Memory B cell (primary cell): ENCODE data around the gene GOLGA6L10.
"Not testable (repeated sequence)": the region's sequence is repeated elsewhere in the genome, so short reads cannot be mapped to it uniquely, and the experiment has no call there.

Experiments used
- ATAC-seq: fragments of 150-1000 bp; cut with Tn5 transposase; 2 replicates; pipeline ENCODE4 v1.10.0; 2021; ENCODE audit warnings: low read depth, mild to moderate bottlenecking, moderate library complexity
- DNase-seq, 2 donors: peaks; one replicate each; pipeline ENCODE4 v3.0.0; 2022; ENCODE audit warnings: low spot score in 2 of 2
- H3K27ac Mint-ChIP-seq: one replicate; pipeline ENCODE4 v1.8.0; 2022; ENCODE audit warnings: mild to moderate bottlenecking, moderate library complexity, mixed read lengths
- H3K27me3 Mint-ChIP-seq: one replicate; pipeline ENCODE4 v1.8.0; 2022; ENCODE audit warnings: mixed read lengths
- H3K36me3 Mint-ChIP-seq: one replicate; pipeline ENCODE4 v1.8.0; 2022; ENCODE audit warnings: mild to moderate bottlenecking, mixed read lengths
- H3K4me1 Mint-ChIP-seq: one replicate; pipeline ENCODE4 v1.8.0; 2022; ENCODE audit warnings: mixed read lengths
- H3K4me3 Mint-ChIP-seq: one replicate; pipeline ENCODE4 v1.8.0; 2022; ENCODE audit warnings: mild to moderate bottlenecking, moderate library complexity, mixed read lengths
- H3K9me3 Mint-ChIP-seq: one replicate; pipeline ENCODE4 v1.8.0; 2022; ENCODE audit warnings: mixed read lengths

Gene GOLGA6L10

DNA sequence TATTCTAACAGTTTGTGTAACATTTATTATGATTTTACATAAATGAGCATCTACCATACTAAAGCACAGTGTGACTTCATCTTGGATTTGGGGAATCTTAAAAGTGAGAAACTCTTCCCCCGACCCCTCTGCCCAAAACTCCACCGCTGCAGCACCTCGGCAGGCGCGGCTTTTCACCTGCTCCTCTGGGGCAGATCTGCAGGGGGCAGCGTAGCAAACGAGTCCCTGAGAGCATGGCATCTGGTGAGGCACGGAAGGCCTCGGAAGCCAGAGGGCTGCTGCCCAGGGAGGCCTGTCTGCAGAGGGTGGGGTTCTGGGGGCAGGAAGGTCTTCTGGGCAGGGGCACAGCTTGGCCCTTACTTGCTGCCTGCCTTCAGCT lies 14.7 kb downstream of the GOLGA6L10 start:
- ATAC-seq, H3K4me1 Mint-ChIP-seq, DNase-seq, H3K36me3 Mint-ChIP-seq, H3K4me3 Mint-ChIP-seq, H3K9me3 Mint-ChIP-seq, H3K27ac Mint-ChIP-seq, H3K27me3 Mint-ChIP-seq: not testable (repeated sequence)

DNA sequence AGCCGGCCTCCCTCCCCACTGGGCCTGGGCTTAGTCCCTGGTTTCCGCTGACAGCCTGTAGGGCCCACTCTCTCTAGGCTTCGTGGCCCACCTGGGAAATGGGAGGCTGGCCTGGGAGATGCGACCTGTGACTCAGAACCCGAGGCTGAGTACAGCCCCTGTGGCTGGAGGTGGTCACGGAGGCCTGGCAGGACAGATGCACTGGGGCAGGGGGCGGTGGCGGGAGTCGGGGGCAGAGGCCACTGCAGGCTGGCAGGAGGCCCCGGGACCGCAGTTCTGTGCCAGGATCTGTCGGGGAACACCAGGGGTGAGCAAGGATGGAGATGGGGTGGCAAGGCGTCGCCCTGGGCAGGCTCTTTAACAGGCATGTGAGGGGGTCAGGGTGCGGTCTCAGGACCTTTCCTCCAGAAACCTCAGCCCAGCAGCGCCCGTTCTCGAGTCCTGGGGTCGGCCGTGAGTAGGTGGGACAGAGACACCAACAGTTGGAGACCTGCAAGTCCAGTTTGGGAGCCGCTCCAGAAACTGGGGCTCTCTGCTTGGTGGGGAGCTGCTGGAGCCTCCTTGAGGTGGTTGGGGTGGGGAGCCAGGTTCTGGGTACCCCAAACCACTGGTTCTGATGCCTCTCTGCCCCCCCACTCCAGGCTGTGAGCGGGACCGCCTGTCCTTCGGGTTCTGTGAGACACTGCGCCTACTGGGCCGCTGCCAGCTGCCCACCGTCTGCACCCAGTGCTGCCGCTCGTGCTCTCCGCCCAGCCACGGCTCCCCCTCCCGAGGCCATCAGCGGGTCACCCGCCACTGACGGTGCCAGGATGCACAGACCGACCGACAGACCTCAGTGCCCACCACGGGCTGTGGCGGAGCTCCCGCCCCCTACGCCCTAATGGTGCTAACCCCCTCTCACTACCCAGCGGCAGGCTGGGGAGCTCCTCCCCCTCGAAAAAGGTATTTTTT lies 15.4 kb downstream of the GOLGA6L10 start:
- not testable (repeated sequence) for DNase-seq, H3K27me3 Mint-ChIP-seq, H3K4me3 Mint-ChIP-seq, H3K9me3 Mint-ChIP-seq, H3K27ac Mint-ChIP-seq, ATAC-seq, H3K36me3 Mint-ChIP-seq, H3K4me1 Mint-ChIP-seq

DNA sequence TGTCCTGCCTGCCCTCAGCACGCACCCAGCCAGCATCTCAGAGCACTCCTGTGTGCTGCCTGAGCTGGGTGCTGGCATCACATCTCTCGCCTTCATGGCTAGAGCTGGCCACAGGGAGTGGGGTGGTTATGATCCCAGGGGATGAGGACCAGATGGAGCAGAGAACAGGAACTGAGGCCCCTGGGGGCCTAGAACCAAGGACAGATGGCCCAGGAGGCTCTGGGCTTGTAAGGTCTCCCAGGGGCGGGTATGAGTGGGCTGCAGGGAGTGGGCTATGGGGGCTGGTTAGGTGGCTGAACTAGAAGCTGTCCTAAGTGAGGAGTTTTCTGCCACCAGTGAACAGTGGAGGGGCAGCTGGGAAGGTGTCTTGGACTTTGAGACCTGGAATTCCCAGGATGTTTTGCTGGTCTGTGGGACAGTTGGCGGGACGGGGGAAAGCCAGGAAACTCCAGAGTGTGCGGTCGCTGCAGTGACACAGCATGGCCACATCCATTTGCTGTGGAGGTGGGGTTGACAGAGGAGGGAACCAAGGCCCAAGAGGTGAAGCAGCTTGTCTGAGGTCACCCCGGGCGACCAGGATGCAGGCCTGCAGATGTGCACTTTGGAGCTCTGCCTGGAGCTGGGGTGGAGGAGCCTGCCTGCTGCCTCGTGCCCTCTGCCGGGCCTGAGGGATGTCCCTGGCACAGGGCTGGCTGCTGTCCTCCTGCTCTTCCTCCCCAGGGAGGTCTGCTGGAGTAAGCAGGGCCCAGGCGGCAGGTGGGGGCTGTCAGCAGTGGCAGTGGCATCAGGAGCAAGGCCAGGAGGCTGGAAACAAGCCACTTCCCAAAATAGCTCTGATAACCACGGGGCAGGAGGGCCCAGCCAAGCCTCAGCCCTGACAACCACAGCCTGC lies 16.3 kb downstream of the GOLGA6L10 start:
- not testable (repeated sequence) for ATAC-seq, H3K36me3 Mint-ChIP-seq, H3K27me3 Mint-ChIP-seq, H3K4me3 Mint-ChIP-seq, H3K4me1 Mint-ChIP-seq, H3K9me3 Mint-ChIP-seq, H3K27ac Mint-ChIP-seq
- peak in 1 of 2 donors; percentile 11 for DNase-seq

DNA sequence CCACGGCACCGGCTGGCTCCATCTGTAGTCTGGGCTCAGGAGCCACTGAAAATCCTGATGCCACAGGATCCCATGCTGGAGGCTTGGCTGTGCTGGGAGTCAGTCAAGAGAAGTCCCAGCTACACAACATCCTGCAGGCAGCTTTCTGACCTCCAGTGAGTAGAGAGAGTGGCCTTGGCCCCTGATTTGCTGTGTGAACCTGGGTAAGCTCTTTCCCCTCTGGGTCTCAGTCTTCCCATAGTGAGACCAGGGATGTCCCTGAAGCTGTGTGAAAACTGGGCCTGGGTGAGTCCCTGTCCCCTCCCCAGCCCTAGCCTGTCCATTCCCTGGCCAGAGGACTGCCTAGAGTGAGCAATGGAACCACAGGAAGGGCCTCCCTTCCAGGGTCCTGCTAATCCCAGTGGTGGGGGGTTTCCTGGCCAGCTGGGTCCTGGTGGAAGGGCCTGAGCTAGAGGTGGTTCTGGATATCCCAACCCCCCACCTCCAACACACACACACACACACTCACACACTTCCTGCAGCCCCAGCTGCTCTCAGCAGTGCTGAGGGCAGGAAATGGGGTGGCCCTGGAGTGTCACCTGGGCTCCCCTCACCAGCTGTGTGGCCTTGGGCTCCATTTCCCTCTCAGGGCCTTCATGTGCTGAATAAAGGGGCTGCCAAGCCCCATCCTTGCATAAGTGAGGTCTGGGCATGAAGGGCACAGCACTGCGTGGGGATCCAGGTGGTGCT lies 17.5 kb downstream of the GOLGA6L10 start:
- H3K4me3 Mint-ChIP-seq, H3K9me3 Mint-ChIP-seq, H3K36me3 Mint-ChIP-seq, H3K27me3 Mint-ChIP-seq, H3K4me1 Mint-ChIP-seq, H3K27ac Mint-ChIP-seq, DNase-seq: not testable (repeated sequence)
- ATAC-seq, result peak; percentile 97

DNA sequence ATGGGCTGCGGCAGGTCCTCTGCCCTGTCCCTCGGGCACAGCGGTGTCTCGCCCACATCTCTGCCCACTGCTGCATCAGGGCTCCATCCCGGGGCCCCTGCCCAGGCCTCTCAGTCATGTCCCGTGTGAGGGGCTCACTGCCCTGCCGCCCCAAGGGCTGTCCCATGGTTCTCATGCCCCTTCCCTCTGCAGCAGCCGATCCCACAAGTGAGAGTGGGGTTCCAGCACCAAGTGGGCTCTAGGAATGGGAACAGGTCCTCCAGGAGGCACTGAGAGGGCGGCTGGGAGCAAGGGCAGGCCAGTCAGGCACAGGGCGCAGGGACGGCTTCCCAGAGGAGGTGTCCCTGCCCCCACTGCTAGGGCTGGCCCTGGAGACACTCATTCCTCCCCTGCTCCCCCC lies 18.4 kb downstream of the GOLGA6L10 start:
- not testable (repeated sequence) for H3K9me3 Mint-ChIP-seq, ATAC-seq, H3K27ac Mint-ChIP-seq, H3K4me1 Mint-ChIP-seq, H3K27me3 Mint-ChIP-seq, H3K36me3 Mint-ChIP-seq, H3K4me3 Mint-ChIP-seq
- DNase-seq, result peak in 1 of 2 donors; percentile 6

DNA sequence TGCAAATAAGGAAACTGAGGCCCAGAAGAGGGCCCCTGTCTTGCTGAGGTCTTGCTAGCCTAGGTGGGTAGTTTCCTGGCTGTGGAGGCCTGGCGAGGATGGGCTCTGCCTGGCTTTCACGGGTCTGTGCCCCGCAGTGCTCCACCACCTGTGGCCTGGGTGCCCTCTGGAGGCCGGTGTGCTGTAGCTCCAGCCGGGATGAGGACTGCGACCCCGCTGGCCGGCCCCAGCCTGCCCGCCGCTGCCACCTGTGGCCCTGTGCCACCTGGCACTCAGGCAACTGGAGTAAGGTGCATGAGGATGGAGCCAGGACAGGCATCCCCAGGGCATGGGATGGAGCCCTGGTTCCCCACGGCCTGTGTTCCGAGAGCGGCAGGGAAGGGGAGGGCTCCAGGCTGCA lies 20.2 kb downstream of the GOLGA6L10 start:
- H3K36me3 Mint-ChIP-seq, H3K9me3 Mint-ChIP-seq, ATAC-seq, DNase-seq, H3K27me3 Mint-ChIP-seq, H3K4me3 Mint-ChIP-seq, H3K4me1 Mint-ChIP-seq, H3K27ac Mint-ChIP-seq: not testable (repeated sequence)

DNA sequence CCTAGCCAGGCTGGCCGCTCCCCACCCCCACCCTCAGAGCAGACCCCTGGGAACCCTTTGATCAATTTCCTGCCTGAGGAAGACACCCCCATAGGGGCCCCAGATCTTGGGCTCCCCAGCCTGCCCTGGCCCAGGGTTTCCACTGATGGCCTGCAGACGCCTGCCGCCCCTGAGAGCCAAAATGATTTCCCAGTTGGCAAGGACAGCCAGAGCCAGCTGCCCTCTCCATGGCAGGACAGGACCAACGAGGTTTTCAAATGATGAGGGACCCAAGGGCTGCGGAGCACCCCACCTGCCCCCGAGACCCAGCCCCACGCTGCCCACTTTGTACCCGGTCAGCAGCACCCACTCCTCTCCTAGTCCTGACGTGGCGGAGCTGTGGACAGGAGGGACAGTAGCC lies 21.9 kb downstream of the GOLGA6L10 start:
- not testable (repeated sequence) for H3K36me3 Mint-ChIP-seq, H3K4me1 Mint-ChIP-seq, H3K9me3 Mint-ChIP-seq, DNase-seq, H3K4me3 Mint-ChIP-seq, ATAC-seq, H3K27ac Mint-ChIP-seq, H3K27me3 Mint-ChIP-seq

DNA sequence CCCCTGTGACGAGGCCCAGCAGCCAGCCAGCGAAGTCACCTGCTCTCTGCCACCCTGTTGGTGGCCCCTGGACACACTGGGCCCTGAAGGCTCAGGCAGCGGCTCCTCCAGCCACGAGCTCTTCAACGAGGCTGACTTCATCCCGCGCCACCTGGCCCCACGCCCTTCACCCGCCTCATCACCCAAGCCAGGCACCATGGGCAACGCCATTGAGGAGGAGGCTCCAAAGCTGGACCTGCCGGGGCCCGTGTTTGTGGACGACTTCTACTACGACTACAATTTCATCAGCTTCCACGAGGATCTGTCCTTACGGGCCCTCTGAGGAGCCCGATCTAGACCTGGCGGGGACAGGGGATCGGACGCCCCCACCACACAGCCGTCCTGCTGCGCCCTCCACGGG lies 22.4 kb downstream of the GOLGA6L10 start:
- H3K27me3 Mint-ChIP-seq, H3K4me3 Mint-ChIP-seq, ATAC-seq, DNase-seq, H3K9me3 Mint-ChIP-seq, H3K27ac Mint-ChIP-seq, H3K4me1 Mint-ChIP-seq, H3K36me3 Mint-ChIP-seq: not testable (repeated sequence)

DNA sequence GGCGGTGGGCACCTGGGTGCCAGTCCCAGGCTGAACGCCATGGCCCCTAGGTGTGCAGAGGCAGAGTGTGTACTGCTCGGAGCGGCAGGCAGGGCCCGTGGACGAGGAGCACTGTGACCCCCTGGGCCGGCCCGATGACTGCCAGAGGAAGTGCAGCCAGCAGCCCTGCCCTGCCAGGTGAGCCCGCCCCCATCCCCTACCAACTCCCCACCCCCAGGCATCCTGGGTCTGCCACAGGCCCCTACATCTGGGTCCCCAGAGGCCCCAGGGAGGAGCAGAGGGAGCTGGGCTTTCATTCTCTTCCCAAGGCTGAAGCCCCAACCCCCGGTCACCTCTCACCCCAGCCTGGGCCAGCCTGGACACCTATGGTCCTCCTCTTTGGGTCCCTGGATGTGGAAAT lies 23.6 kb downstream of the GOLGA6L10 start:
- DNase-seq, ATAC-seq, H3K4me3 Mint-ChIP-seq, H3K36me3 Mint-ChIP-seq, H3K27ac Mint-ChIP-seq, H3K9me3 Mint-ChIP-seq, H3K27me3 Mint-ChIP-seq, H3K4me1 Mint-ChIP-seq: not testable (repeated sequence)

DNA sequence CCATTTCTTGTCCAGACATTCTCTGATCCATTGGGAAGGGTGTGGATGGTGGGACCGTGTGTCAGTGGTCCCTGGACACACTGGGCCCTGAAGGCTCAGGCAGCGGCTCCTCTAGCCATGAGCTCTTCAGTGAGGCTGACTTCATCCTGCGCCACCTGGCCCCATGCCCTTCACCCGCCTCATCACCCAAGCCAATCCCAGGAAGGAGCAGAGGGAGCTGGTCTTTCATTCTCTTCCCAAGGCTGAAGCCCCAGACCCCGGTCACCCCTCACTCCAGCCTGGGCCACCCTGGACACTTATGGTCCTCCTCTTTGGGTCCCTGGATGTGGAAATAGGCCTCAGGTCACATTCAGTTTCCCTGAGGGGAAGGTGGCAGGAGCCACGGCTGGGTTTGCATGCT lies 24.4 kb downstream of the GOLGA6L10 start:
- not testable (repeated sequence) for H3K4me3 Mint-ChIP-seq, DNase-seq, H3K9me3 Mint-ChIP-seq, H3K4me1 Mint-ChIP-seq, H3K27me3 Mint-ChIP-seq, H3K36me3 Mint-ChIP-seq, ATAC-seq, H3K27ac Mint-ChIP-seq

DNA sequence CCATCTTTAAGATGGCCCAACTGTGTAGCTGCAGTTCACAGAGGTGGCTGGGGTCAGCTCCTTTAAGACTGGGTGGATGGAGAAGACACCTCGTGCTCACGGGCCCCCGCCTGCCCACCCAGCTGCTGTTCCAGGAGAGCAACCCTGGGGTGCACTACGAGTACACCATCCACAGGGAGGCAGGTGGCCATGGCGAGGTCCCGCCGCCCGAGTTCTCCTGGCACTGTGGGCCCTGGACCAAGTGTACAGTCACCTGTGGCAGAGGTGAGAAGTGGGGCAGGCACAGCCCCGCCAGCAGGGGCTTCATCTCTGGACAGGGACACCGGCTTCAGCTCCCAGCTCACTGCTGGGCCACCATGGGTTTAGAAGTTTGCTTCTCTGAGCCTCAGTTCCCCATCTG lies 26.8 kb downstream of the GOLGA6L10 start:
- not testable (repeated sequence) for DNase-seq, H3K4me3 Mint-ChIP-seq, H3K27ac Mint-ChIP-seq, H3K4me1 Mint-ChIP-seq, ATAC-seq, H3K9me3 Mint-ChIP-seq, H3K27me3 Mint-ChIP-seq, H3K36me3 Mint-ChIP-seq

DNA sequence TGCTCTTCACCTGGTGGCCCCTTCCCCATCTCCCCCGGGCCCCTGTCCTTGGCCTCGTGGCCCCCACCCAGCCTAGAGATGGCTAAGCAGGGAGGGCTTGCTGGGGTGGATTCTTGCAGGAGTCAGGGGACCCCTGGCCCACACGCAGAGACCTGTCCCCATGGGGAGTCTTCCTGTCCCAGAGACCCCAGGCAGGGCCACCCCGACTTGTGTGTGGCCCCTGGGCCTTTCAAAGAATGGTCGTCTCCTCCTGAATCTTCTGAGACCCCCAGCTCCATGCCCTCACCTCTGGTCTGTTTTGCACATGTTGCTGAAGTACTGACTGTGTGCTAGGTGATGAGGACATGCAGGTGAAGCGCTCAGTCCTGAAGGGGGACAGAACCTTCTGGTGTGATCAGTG lies 28.4 kb downstream of the GOLGA6L10 start:
- not testable (repeated sequence) for H3K27me3 Mint-ChIP-seq, H3K27ac Mint-ChIP-seq, ATAC-seq, H3K9me3 Mint-ChIP-seq, H3K4me3 Mint-ChIP-seq, DNase-seq, H3K4me1 Mint-ChIP-seq, H3K36me3 Mint-ChIP-seq

DNA sequence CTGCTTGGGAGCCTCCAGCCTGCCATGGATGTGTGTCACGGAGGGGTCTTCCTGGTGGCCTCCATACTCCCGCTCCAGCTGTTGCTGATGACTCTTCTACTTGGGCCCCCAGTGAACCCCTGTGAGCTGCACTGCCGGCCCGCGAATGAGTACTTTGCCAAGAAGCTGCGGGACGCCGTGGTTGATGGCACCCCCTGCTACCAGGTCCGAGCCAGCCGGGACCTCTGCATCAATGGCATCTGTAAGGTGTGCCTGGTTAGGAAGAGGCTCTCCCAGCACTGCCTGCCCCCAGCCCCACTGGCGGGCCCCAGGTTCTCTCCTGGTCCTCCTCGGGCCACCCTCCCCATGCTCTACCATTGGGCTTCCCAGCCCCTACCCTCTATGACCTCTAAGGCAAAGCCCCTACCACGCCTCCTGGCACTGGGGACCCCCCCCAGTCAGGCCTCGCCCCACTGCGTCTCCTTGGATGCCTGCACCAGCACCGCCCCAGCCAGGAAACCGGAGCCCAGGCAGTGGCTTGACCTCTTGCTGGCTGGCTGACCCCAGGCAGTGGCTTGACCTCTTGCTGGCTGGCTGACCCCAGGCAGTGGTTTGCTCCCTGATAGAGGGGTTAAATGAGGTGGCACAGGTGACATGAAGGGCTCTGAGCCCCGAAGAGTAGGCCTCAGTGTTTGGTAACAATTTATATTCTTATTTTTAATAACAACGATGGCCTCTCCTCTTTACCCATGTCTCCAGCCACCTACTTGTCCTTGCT lies 29.6 kb downstream of the GOLGA6L10 start:
- H3K4me1 Mint-ChIP-seq, DNase-seq, ATAC-seq, H3K36me3 Mint-ChIP-seq, H3K27me3 Mint-ChIP-seq, H3K9me3 Mint-ChIP-seq, H3K27ac Mint-ChIP-seq, H3K4me3 Mint-ChIP-seq: not testable (repeated sequence)
